Suppressor macrophage treated with lipopolysaccharide for 1 hour (primary cell): Measurements from ENCODE around the gene TEX29.

Source experiments
- DNase-seq, 3 donors: peaks; one replicate each; pipeline ENCODE4 v3.0.0-alpha.2; 2020 to 2022

TEX29 gene

GRCh38 chr13:111371720-111372119, 51.3 kb downstream of the TEX29 start:
- no peak for DNase-seq

- no peak for DNase-seq
Observed at GRCh38 chr13:111372651-111373425, 52.4 kb downstream of the TEX29 start.

DNA sequence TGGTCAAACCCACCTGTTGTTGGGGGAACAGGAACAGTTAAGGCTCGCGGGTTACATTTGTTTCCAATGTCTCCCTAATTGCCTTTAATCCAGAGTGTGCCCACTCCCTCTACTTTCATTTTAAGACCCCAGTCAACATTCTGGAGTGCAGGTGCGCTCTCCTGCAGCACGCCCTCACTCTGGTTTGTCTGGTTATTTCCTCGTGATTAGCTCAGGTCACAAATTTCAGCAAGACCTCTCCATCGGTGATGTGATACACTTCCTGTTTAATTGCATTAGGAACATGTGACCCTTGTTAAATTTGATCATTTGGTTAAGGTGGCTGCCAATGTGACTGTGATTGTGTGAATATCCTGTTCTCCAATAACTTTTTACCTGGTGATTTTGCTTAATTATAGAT, 53.0 kb downstream of the TEX29 start:
- no peak for DNase-seq

GRCh38 chr13:111380431-111380830, 60.0 kb downstream of the TEX29 start:
- no peak for DNase-seq

- DNase-seq = no peak
Observed at GRCh38 chr13:111382411-111382810, 62.0 kb downstream of the TEX29 start.

DNA sequence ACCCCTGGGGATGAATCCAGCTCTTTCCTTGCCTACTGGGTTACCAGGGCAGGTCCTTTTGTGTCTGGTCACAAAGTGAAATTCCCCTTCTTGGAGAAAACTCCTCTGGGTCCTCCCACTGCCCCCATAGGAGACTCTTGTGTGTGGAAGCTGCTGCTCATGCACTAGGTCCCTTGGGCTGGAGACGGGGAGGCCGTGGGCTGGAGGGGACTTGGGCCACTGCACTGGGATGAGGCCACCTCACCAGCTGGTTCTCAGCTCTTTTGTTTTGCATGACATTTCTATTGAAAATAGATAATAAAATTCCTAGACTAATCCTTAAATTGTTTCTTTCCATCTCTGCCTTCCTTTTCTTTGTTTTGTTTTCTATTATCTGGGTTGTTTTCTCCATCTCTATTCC, 62.4 kb downstream of the TEX29 start:
- DNase-seq = no peak

DNA sequence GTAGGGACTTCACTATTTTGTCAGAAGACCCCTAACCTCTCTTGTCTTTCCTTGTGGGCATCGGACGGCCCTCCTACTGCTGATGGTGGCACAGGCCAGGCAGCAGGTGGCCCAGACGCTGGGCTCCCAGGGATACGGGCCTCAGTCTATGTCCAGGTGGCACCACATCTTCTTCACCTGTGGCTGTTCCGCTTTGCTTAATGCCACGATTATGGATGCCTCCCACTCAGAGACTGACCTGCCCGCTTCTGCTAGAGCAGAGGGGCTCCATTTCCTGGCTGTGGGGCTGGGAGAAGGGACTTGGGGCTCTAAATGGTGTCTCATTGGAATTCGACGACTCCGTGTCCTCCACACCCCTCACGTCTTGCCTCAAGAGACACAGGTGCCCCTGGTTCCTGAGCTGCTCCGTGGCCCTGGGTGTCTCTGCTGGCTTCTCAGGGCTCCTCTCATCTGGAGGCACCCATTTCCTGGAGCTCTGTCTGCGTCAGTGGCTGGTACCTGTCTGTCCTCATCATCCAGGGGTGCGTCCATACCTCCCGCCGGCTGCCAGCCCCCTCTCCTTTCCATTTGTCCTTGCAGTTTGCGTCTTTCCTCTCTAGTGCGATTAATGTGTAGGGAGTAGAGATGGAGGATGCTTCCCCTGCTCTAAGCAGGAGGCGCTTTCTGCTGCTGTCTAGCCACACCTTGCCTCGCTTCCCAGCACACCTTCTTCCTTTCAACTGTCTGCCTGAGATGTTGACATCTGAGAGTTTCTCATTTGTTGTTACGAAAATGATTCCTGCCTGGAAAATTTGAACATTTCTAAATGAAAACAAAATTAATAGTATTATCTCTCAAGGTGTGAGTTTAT, 63.4 kb downstream of the TEX29 start:
- DNase-seq = no peak

GRCh38 chr13:111384441-111385182, 64.2 kb downstream of the TEX29 start:
- no peak for DNase-seq

- DNase-seq = no peak
Observed at GRCh38 chr13:111385183-111385857, 64.9 kb downstream of the TEX29 start.

GRCh38 chr13:111387026-111387871, 66.8 kb downstream of the TEX29 start:
- DNase-seq = no peak

GRCh38 chr13:111387945-111388600, 67.6 kb downstream of the TEX29 start:
- no peak for DNase-seq

DNA sequence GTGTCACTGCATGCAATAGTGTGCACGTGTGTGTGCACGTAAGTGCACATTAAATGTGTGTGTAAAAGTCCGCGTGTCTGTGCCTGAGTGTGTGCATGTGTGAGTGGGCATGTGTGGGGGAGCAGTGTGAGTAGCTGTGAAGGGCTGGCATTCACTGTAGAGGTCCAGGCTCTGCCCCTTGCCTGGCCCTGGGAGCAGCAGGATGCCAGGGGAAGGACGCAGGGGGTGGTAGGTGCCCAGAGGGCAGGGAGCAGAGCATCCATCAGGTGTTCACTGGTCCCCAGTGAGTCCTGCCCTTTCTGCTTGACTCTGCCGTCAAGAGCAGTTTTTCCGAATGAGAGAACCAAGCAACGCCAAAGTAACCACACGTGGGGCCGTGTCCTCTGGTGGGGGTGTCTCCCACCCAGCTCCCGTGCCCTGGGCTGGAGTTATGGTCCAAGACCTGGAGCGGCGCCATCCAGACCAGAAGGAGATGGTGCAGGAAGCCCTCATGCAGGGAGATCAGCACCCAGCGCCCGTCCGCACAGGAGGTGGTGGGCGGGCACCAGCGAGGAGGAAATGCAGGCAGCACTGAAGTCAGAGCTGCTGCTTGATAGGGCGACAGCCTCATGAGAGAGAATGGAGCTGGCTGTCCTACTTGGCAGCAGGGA, 68.5 kb downstream of the TEX29 start:
- DNase-seq = no peak

DNA sequence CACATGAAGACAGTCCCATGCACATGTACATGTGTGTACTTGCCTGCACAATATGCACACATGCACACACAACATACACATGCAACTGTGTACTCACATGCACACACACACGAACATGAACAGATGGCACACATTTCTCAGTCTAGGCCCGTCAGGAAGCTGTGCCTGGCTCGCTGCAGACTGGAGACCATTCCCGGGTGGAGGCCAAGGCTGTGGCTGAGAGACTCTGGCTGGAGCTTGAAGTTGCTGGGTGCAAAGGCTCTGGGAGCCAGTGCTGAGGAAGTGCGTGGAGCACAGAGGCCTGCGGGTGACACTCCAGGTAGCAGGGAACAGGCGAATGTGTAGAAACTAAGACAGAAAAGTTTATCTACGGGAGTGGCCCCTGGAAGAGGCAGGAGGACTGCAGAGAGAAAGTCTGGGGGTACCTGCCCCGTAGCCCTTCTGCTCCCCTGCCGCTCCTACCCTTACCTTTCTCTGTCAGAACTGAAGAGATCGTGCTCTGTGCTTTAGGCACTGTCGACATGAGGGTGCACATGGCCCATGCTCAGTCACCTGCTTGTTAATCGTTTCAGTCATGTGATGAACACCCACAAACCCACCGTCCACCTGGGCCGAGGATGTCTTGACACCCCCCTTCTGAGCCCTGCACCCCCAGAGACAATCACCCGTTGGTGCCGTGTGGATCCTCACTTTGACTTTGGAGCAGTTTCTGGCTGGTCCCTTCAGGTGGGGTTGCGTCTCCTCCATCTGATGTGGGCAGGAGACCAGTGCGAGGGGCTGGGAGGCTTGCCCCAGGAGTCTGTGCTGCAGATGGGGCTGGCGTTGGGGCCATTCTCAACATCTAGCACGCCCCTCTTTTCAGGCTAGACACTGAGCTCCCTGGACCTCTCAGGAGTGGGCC, 69.4 kb downstream of the TEX29 start:
- DNase-seq = no peak

DNA sequence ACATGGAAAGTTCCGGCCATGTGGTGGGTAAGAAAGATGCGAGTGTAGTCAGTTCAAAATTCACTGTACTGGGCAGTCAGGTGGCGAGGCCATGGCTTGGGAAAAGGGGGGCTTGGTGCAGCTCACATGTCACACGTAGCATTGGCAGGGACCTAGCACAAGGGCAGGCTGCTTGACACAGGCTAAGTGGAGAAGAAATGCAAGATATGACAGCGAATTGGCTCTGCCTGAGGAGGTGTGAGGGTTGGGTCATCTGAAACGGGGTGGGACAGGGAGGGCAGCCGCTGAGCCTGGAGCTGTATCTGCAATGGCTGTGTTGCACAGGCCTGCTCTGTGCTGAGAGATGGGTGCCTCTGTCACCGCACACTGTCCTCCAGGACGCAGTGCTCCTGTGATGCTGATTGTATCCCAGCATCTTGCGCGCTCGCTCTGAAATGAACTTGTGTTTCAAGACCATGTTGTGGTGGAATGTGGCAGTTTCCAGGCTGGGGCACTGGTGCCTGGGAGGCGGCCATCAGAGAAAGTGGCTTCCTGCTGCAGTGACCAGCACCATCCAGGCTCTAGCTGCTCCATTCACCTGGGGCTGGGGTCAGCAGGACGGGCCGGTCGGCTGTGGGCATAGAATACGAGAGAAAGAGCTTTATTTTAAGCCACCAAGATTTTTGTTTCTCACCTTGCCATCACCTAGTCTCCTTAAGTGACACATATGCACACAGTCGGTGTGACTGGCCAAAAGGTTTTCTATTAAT, 70.3 kb downstream of the TEX29 start:
- DNase-seq = no peak

DNA sequence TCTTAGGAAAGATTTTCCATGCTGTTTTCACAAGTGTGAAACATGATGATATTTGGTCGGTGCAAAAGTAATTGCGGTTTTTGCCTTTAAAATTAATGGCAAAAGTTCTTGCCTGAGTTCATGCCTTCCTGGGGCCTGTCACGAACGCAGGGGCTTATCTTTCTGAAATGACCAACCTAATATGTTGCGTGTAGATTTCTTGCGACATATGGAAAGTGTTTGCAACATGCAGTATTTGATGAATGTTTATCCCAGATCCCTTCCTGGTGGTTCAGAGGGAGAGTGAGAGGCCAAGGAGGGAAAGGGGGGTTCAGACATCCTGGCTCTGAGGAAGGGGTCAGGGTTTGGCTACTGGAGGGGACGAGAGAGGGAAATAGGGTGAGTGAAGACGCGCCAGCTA, 72.0 kb downstream of the TEX29 start:
- DNase-seq = no peak

DNA sequence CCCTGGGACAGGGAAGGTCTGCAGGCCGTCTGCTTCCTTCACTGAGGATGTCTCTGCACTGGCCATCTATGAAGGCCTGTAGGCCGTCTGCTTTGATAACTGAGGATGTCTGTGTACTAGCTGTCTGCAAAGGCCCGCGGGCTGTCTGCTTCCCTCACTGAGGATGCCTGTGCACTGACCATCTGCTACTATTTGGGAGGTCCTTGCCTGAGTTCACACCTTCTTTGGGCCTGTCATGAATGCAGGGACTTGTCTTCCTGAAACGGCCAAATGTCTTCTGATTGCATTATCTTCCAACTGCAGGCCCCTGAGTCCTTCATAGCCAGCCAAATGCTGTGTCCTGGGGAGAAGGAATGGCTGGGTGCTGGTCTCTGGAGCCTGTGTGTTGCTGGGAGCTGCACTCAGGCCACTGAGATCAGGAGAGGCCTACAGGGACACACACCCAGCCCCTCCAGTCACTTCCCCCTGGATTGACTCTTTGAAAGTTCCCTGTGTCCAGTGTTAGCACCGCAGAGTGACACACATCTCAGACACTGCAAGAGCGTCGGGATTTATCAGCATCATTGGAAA, 72.9 kb downstream of the TEX29 start:
- DNase-seq = no peak
